ENCODE measurements around the gene FRS2.

The FRS2 gene

GRCh38 chr12:69466867-69467266, 3.3 kb upstream of the FRS2 start:
- no peak for TF ChIP-seq CTCF (IDR thresholded peaks at IDR 0.05; ENCODE audit: extremely low read depth, missing control alignments)
- DNase-seq (ENCODE audit: low spot score), result no peak

- no peak for TF ChIP-seq CTCF (IDR thresholded peaks at IDR 0.05; ENCODE audit: extremely low read depth, missing control alignments)
- DNase-seq (ENCODE audit: low spot score), result no peak
These were observed 2.8 kb upstream of the FRS2 start for GRCh38 chr12:69467366-69467765.

GRCh38 chr12:69468237-69469026, 1.8 kb upstream of the FRS2 start:
- no peak for TF ChIP-seq CTCF (IDR thresholded peaks at IDR 0.05; ENCODE audit: extremely low read depth, missing control alignments)
- no peak for DNase-seq (ENCODE audit: low spot score)

GRCh38 chr12:69469854-69470188, 367 bp upstream of the FRS2 start:
- TF ChIP-seq CTCF (IDR thresholded peaks at IDR 0.05; ENCODE audit: extremely low read depth, missing control alignments), result no peak
- no peak for DNase-seq (ENCODE audit: low spot score)

- DNase-seq (ENCODE audit: low spot score), result no peak
- TF ChIP-seq CTCF (IDR thresholded peaks at IDR 0.05; ENCODE audit: extremely low read depth, missing control alignments), result no peak
These were observed 865 bp downstream of the FRS2 start for GRCh38 chr12:69471076-69471430.

GRCh38 chr12:69471667-69472385, 1.6 kb downstream of the FRS2 start:
- TF ChIP-seq CTCF (IDR thresholded peaks at IDR 0.05; ENCODE audit: extremely low read depth, missing control alignments), result no peak

GRCh38 chr12:69473262-69473661, 3.1 kb downstream of the FRS2 start:
- no peak for TF ChIP-seq CTCF (IDR thresholded peaks at IDR 0.05; ENCODE audit: extremely low read depth, missing control alignments)
- DNase-seq (ENCODE audit: low spot score), result no peak

More at GRCh38 chr12:69471667-69472385, 1.6 kb downstream of the FRS2 start:
- peak; percentile 27 for DNase-seq (ENCODE audit: low spot score)
